ENCODE measurements around the gene LYSMD2.

LYSMD2 gene

DNA sequence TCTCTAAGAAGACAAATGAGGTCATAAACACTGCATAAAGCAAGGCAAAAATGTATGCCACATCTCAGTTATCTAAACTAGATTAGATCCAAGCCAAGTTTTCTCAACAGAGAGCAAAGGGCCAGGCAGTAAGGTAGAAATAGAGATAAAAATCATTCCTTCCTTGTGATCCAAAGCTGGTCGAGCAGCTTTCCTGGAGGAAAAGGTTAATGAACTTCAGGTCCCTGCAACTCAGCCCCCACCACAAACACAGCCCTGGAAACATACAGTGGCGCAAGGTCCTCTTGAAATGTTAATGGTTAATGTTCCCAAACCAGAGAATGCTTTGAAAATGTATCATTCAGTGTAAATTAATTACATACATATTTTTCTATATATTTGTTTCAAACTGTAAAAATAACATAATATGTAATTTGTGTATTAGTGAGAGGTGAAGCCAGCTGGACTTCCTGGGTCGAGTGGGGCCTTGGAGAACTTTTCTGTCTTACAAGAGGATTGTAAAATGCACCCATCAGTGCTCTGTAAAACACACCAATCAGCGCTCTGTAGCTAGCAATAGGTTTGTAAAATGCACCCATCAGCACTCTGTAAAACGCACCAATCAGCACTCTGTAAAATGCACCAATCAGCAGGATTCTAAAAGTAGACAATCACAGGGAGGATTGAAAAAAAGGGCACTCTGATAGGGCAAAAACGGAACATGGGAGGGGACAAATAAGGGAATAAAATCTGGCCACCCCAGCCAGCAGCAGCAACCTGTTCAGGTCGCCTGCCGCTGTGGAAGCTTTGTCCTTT lies 17.1 kb downstream of the LYSMD2 start:
- DNase-seq (ENCODE audit: low spot score) = no peak

DNA sequence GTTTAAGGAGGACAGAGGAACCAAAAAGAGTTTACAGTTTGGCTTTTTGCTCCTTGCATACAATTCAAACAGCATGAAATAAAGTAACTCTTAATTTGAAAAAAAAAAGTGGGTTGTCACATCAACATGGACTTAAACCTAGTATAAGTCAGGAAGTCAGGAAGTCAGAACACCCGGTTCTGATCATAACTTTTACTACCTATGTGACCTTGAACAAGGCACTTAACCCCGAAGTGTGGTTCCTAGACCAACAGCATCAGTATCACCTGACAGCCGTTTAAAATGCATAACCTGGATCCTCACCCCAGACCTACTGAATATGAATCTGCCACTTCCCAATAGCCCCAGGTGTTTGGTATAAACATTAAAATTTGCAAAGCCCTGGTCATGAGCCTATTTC lies 18.7 kb downstream of the LYSMD2 start:
- no peak for DNase-seq (ENCODE audit: low spot score)

DNA sequence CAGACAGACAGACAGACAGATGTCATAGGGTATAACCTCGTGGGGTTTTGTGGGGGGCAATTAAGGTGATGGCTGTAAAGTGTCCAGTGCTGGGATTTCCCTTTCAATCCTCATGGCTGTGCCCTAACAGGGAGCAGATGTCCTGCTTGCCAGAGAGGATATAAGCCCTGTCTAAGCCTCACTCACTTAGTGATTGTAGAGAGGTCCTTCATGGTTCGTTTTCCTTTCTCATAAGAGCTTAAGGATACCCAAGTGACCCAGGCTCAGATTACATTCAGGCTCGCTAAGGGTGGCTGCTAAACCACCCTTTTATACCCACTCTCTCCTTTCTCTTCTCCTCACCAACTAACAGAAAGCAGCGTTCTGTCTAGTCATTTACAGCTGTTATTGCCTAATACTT lies 19.2 kb downstream of the LYSMD2 start:
- DNase-seq (ENCODE audit: low spot score) = no peak

DNA sequence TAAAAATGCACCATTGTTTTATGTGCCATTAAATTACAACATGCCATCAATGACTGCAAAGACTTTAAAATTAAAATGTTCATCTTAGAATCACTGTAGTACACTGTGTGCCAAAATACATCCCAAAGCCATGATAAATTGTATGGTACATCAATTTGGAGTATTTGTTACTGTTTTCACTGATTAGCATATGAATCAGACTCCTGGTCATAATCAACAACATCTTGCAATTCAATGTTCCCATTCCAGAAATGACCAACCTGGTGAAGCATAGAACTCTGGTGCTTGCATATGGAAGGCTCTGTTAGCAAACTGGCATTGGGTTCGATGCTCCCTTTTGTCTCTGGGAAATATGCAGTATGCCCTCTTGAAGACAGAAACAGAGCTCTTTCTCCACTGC lies 22.5 kb downstream of the LYSMD2 start:
- DNase-seq (ENCODE audit: low spot score) = no peak

- no peak for DNase-seq (ENCODE audit: low spot score)
Observed at GRCh38 chr15:51714162-51714561, 23.3 kb downstream of the LYSMD2 start.

DNA sequence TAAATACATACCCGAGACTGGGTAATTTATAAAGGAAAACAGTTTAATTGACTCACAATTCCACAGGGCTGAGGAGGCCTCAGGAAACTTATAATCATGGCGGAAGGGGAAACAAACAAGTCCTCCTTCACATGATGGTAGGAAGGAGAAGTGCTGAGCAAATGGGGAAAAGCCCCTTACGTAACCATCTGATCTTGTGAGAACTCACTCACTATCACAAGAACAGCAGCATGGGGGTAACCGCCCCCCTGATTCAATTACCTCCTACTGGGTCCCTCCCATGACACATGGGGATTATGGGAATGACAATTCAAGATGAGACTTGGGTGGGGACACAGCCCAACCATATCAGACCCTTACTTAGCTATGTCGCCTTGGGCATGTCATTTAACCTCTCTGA lies 28.4 kb downstream of the LYSMD2 start:
- DNase-seq (ENCODE audit: low spot score) = no peak

DNA sequence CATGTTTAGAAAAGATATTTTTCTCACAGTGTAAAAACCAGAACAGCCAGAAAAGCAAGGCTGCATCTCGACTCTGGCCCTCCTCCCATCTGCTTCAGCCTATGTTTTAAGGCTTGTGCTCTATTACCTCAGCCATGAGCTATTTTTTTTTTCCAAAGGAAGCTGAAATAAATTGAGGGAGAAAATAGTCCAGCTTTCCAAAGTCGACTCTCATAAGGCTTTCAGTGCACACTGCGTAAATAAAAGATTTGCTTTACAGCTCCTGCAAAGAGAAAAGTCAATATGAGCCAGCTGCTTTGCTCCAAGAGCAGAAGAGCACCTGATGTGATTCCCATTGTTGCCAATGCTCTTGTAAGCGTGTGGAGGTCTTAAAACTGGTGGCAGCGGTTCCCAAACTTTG lies 29.4 kb downstream of the LYSMD2 start:
- no peak for DNase-seq (ENCODE audit: low spot score)

DNA sequence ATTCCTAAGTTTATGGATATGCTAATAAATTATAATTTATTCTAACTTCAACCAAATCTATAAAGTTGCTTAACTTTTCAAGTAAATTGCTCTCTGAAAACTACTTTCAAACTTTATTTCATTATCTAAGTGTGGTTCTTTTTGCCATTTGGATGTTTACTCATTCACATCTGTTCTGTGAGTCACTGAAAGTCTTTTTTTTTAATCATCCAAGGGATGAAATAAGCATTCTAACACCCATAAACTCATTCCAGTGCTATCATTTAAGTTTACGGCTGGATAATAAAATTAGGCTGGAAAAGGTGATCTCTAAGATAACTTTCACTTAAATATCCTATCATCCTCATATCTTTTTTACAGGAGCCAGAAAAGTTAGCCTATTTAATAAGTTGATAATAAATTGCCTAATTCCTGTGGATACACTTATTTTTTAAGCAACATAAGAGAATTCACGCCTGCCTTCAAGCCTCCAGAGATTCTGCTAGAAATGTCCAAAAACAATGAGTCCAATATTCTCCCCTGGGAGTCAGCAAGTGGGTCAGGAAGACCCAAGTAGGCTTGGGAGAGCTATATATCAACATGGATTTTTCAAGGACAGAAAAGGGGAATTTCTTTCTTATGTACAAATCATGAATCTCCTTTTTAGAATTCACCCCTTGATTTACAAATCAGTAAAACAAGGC lies 30.4 kb downstream of the LYSMD2 start:
- DNase-seq (ENCODE audit: low spot score) = no peak

- DNase-seq (ENCODE audit: low spot score) = no peak
Observed at GRCh38 chr15:51706291-51706690, 31.2 kb downstream of the LYSMD2 start.

DNA sequence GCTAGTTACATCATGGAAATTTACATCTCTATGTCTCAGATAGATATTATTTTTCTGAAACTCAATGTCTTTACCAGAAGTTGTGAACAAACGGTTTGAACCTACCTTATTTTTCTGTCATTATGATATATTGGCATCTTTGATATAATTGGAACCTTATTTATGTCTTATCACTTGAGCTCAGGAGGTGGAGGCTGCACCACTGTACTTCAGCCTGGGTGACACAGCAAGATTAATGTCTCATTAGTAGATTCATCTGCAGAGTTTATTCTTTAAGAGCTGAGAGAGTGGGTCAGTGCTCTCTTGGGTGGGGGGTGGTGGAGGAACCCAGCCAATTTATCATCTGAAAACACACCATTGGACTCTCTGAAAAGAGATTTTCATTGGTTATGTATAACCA lies 34.7 kb downstream of the LYSMD2 start:
- no peak for DNase-seq (ENCODE audit: low spot score)

DNA sequence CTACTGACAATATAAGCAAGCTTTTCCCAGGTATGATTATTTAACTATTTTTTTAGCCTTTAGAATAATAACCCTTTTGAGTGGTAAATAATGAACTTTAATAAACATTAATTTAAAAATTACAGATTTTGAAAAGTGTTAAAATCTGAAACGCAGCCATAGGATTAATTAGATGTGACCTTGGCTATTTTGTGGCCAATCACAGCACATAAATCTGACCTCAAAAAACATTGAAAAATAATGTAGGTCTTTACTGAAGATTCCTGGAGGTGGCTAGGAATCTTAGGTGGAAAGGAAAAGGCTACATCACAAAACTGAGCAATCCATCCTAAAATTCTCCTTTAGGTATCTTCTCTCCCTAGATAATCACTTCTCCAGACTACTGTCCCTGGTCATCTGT lies 38.1 kb downstream of the LYSMD2 start:
- no peak for DNase-seq (ENCODE audit: low spot score)

DNA sequence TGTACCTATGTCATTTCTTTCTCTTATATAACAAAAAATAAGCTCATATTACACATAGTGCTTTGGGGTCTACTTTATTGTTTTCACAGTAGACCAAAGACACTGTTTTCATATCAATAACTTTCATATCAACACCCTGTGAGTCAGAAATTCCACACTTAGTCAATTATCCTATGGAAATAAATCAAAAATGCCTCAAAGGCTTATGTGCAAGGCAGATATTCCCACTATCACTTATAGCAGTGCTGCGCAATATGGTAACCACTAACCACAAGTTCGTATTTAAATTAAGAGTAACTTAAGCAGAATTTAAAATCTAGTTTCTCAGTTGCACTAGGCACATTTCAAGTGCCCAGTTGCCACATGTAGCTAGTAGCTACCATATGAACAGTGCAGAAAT lies 40.3 kb downstream of the LYSMD2 start:
- DNase-seq (ENCODE audit: low spot score) = no peak

DNA sequence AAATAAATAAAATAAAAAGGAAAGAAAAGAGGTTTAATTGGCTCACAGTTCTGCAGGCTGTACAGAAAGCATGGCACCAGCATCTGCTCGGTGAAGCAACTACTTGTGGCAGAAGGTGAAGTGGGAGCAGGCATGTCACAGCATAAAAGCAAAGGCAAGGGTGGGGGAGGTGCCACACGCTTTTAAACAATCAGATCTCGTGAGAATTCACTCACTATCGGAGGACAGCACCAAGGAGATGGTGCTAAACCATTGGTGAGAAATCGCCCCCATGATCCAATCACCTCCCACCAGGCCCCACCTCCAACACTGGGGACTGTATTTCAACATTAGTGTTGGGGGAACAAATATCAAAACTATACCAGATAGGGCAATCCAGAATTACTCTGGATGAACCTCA lies 40.9 kb downstream of the LYSMD2 start:
- no peak for DNase-seq (ENCODE audit: low spot score)

- no peak for DNase-seq (ENCODE audit: low spot score)
Observed at GRCh38 chr15:51692154-51692553, 45.3 kb downstream of the LYSMD2 start.

DNA sequence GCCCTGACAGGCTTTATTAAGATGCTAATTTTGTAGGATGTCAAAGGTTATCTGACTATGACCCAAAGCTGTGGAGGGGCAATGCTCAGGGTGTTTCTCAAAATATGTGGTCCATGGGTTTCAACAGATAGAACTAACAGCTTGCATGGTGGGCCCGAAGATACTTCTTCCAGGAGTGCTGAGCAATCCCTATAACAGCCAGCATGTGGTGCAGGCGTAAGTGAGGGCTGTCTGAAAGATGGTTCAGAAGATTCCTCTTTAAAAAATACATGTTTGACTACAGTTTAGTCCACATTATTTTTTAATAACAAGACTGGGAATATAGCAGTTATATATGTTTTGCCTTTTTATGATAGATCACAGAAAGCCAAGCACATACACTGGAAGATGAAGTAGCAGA lies 48.6 kb downstream of the LYSMD2 start:
- DNase-seq (ENCODE audit: low spot score) = no peak

DNA sequence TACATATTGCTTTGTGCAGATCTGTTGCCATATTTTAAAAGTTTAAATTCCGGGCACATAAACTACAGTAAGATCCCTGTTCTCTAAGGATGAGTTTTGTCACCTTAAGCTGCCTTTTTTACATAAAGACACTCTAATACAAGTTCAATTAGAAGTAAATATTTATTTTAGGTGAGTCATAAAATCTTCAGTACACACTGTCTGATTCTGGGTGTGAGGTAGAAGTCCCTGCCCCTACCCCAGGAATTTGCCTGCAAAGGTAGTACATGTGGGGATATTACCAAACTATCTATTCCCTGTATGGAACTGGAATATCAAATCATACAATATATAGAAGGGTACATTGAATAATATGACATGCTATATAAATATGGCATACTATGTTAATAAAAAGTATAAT lies 49.9 kb downstream of the LYSMD2 start:
- no peak for DNase-seq (ENCODE audit: low spot score)

GRCh38 chr15:51681303-51681963 lies 56.0 kb downstream of the LYSMD2 start, which contains the start of gene SCG3:
Gene SCG3 (plus strand): TSS chr15:51681503. CDS start chr15:51681756, 253 bp downstream.
- peak; percentile 88 for DNase-seq (ENCODE audit: low spot score)

- no peak for DNase-seq (ENCODE audit: low spot score)
Observed at GRCh38 chr15:51680321-51680720, 57.1 kb downstream of the LYSMD2 start.

GRCh38 chr15:51678096-51678495 lies 59.4 kb downstream of the LYSMD2 start:
- DNase-seq (ENCODE audit: low spot score) = no peak

DNA sequence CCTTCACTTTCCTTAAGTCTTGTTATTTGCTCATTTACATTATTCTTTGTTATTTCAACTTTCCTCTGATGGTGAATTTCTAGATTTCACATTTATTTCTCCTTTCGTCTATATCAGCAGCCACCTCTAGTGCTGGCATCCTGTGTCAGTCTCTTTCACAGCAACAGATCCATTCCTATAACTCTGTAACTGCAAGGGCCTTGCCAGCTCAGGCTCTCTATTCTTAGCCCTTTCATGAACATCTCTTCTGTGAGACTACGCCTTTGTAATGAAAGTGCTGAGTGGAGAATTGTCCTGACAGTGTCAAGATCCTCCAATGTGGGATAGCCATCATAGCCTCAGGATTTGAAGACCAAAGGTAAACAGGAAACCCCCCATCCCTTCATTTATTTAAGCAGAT lies 60.0 kb downstream of the LYSMD2 start:
- DNase-seq (ENCODE audit: low spot score) = no peak

- no peak for DNase-seq (ENCODE audit: low spot score)
Observed at GRCh38 chr15:51677021-51677420, 60.4 kb downstream of the LYSMD2 start.

- DNase-seq (ENCODE audit: low spot score) = no peak
Observed at GRCh38 chr15:51675234-51675633, 62.2 kb downstream of the LYSMD2 start.
